ENCODE data around the gene MAGI2. TPM values are rescaled to one million over a fixed set of nuclear protein-coding genes. Genes with fewer than 3 reads are reported as not detected.

MAGI2 gene
- total RNA-seq, 1 donor from 2014 or later: 5.4 TPM

DNA sequence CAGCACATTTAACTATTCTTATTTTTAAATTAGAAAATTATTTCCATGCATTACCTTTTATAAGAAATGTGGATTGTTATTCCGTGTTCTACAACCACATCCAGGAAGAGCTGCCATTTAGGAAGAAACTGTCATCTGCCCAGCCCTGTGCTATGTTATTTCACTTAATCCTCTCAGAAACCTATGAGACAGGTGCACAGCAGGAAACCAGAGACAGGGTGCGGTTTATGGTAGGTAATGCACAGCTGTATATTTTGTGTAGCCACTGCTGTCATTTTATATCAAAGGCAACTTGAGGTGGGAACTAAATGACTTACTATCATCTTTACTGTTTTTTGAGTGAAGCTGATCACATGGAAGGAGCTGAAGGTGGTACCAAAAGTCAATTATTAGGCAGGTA, 232.3 kb downstream of the MAGI2 start:
- no peaks in the 10 kb centered on the region for H3K27me3 Mint-ChIP-seq (ENCODE audit: low read depth, unreplicated experiment)
- no peak overlapping the region for H3K27ac Mint-ChIP-seq (ENCODE audit: unreplicated experiment)
- DNase-seq (ENCODE audit: low read depth) (no peak), FAIRE-seq (no peak)
- H3K27ac ChIP-seq (ENCODE audit: low read depth, low read length): no peak overlapping the region
- H3K79me2 ChIP-seq (ENCODE audit: insufficient read depth, low read length): no peaks in the 10 kb centered on the region
- TF ChIP-seq, protein P1, sequence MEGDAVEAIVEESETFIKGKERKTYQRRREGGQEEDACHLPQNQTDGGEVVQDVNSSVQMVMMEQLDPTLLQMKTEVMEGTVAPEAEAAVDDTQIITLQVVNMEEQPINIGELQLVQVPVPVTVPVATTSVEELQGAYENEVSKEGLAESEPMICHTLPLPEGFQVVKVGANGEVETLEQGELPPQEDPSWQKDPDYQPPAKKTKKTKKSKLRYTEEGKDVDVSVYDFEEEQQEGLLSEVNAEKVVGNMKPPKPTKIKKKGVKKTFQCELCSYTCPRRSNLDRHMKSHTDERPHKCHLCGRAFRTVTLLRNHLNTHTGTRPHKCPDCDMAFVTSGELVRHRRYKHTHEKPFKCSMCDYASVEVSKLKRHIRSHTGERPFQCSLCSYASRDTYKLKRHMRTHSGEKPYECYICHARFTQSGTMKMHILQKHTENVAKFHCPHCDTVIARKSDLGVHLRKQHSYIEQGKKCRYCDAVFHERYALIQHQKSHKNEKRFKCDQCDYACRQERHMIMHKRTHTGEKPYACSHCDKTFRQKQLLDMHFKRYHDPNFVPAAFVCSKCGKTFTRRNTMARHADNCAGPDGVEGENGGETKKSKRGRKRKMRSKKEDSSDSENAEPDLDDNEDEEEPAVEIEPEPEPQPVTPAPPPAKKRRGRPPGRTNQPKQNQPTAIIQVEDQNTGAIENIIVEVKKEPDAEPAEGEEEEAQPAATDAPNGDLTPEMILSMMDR (IDR thresholded peaks at IDR 0.05; ENCODE audit: insufficient read depth, low read depth, low read length): no peak
- no peak for TF ChIP-seq EZH2 (IDR thresholded peaks at IDR 0.05; ENCODE audit: insufficient read depth, low read length)
- no peak overlapping the region for H3K4me2 ChIP-seq (ENCODE audit: low read length)
- H3K4me3 ChIP-seq (ENCODE audit: insufficient read depth, low read depth, low read length): no peak overlapping the region
- H3K4me1 ChIP-seq (ENCODE audit: insufficient read depth, low read length): no peaks in the 10 kb centered on the region
- no peaks in the 10 kb centered on the region for H3K36me3 Mint-ChIP-seq (ENCODE audit: low read depth, unreplicated experiment)
- no peaks in the 10 kb centered on the region for H3K36me3 ChIP-seq (ENCODE audit: insufficient read depth, low read length)
- peaks cover 5% of the 10 kb centered on the region for H3K4me1 Mint-ChIP-seq (ENCODE audit: low read depth, unreplicated experiment)
- no peak overlapping the region for H2AFZ ChIP-seq (ENCODE audit: low read depth, low read length)
- H3K9ac ChIP-seq (ENCODE audit: low read length): no peak overlapping the region
- H3K4me3 Mint-ChIP-seq (ENCODE audit: unreplicated experiment): no peak overlapping the region
- no peaks in the 10 kb centered on the region for H3K27me3 ChIP-seq (ENCODE audit: insufficient read depth, low read length)
- no peaks in the 10 kb centered on the region for H4K20me1 ChIP-seq (ENCODE audit: insufficient read depth, low read length)
- no peaks in the 10 kb centered on the region for H3K9me3 Mint-ChIP-seq (ENCODE audit: unreplicated experiment)
- no peaks in the 10 kb centered on the region for H3K9me3 ChIP-seq (ENCODE audit: insufficient read depth, low read depth, low read length)

GRCh38 chr7:79217976-79218626, 235.4 kb downstream of the MAGI2 start:
- H3K27me3 ChIP-seq (ENCODE audit: insufficient read depth, low read length): no peaks in the 10 kb centered on the region
- no peak for DNase-seq (ENCODE audit: low read depth)
- H3K9ac ChIP-seq (ENCODE audit: low read length): no peak overlapping the region
- peaks cover 5% of the 10 kb centered on the region for H3K4me1 Mint-ChIP-seq (ENCODE audit: low read depth, unreplicated experiment)
- H3K9me3 ChIP-seq (ENCODE audit: insufficient read depth, low read depth, low read length): no peaks in the 10 kb centered on the region
- no peaks in the 10 kb centered on the region for H3K36me3 Mint-ChIP-seq (ENCODE audit: low read depth, unreplicated experiment)
- H3K27me3 Mint-ChIP-seq (ENCODE audit: low read depth, unreplicated experiment): no peaks in the 10 kb centered on the region
- H4K20me1 ChIP-seq (ENCODE audit: insufficient read depth, low read length): no peaks in the 10 kb centered on the region
- H3K4me1 ChIP-seq (ENCODE audit: insufficient read depth, low read length): no peaks in the 10 kb centered on the region
- H3K4me3 Mint-ChIP-seq (ENCODE audit: unreplicated experiment): no peak overlapping the region
- no peak overlapping the region for H3K27ac ChIP-seq (ENCODE audit: low read depth, low read length)
- H3K4me3 ChIP-seq (ENCODE audit: insufficient read depth, low read depth, low read length): no peak overlapping the region
- no peak overlapping the region for H3K4me2 ChIP-seq (ENCODE audit: low read length)
- H3K9me3 Mint-ChIP-seq (ENCODE audit: unreplicated experiment): no peaks in the 10 kb centered on the region
- no peak overlapping the region for H3K27ac Mint-ChIP-seq (ENCODE audit: unreplicated experiment)
- no peak for FAIRE-seq
- no peak overlapping the region for H2AFZ ChIP-seq (ENCODE audit: low read depth, low read length)
- no peaks in the 10 kb centered on the region for H3K79me2 ChIP-seq (ENCODE audit: insufficient read depth, low read length)
- no peaks in the 10 kb centered on the region for H3K36me3 ChIP-seq (ENCODE audit: insufficient read depth, low read length)
- TF ChIP-seq, protein P1 (IDR thresholded peaks at IDR 0.05; ENCODE audit: insufficient read depth, low read depth, low read length): no peak
- no peak for TF ChIP-seq EZH2 (IDR thresholded peaks at IDR 0.05; ENCODE audit: insufficient read depth, low read length)

DNA sequence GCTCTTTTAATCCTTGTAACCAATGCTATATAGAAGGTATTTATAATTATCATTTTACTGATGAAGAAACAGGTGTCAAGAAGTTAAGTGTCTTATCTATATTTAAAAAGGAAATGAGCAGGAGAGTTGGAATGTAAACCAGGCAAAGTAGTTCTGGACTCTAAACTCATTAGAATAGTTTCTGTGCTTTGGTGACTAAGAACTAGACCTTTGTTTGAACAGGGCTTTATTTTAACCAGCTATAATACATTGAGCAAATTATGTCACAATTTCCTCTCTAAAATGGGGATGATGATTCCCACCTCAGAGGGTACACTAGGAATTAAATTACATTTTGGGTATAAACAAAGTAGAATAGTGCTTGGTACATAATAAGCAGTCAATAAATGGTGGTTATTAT, 236.0 kb downstream of the MAGI2 start:
- Mint-ChIP-seq H3K27me3 (ENCODE audit: low read depth, unreplicated experiment) (no peaks in the 10 kb centered on the region), H3K36me3 (ENCODE audit: low read depth, unreplicated experiment) (no peaks in the 10 kb centered on the region), H3K4me3 (ENCODE audit: unreplicated experiment) (no peak overlapping the region), H3K9me3 (ENCODE audit: unreplicated experiment) (no peaks in the 10 kb centered on the region), H3K4me1 (ENCODE audit: low read depth, unreplicated experiment) (peaks cover 5% of the 10 kb centered on the region), H3K27ac (ENCODE audit: unreplicated experiment) (no peak overlapping the region)
- Histone ChIP-seq H2AFZ (ENCODE audit: low read depth, low read length) (no peak overlapping the region), H3K9me3 (ENCODE audit: insufficient read depth, low read depth, low read length) (no peaks in the 10 kb centered on the region), H3K9ac (ENCODE audit: low read length) (no peak overlapping the region), H3K27me3 (ENCODE audit: insufficient read depth, low read length) (no peaks in the 10 kb centered on the region), H3K36me3 (ENCODE audit: insufficient read depth, low read length) (no peaks in the 10 kb centered on the region), H3K4me2 (ENCODE audit: low read length) (no peak overlapping the region), H3K4me3 (ENCODE audit: insufficient read depth, low read depth, low read length) (no peak overlapping the region), H3K27ac (ENCODE audit: low read depth, low read length) (no peak overlapping the region), H3K4me1 (ENCODE audit: insufficient read depth, low read length) (no peaks in the 10 kb centered on the region), H3K79me2 (ENCODE audit: insufficient read depth, low read length) (no peaks in the 10 kb centered on the region), H4K20me1 (ENCODE audit: insufficient read depth, low read length) (no peaks in the 10 kb centered on the region)
- FAIRE-seq (no peak), DNase-seq (ENCODE audit: low read depth) (peak; percentile 34)
- TF ChIP-seq, protein P1 (IDR thresholded peaks at IDR 0.05; ENCODE audit: insufficient read depth, low read depth, low read length): no peak
- TF ChIP-seq EZH2 (IDR thresholded peaks at IDR 0.05; ENCODE audit: insufficient read depth, low read length): no peak

All from astrocyte (in vitro differentiated cells and primary cell).